ENCODE data around the gene OSBPL10. TPM values are rescaled to one million over a fixed set of nuclear protein-coding genes. Genes with fewer than 3 reads are reported as not detected.

The OSBPL10 gene
- total and polyA plus RNA-seq, 5 donors from 2014 or later, result 0.14 to 1.8 (median 0.21) TPM; not detected in 2

- H3K4me1 ChIP-seq (ENCODE audit: control insufficient read depth, insufficient read depth, low read length, poor library complexity, severe bottlenecking), result no peaks in the 10 kb centered on the region
- no peak overlapping the region for H3K27ac ChIP-seq (ENCODE audit: insufficient read depth, low read length, poor library complexity, severe bottlenecking)
- H3K4me3 Mint-ChIP-seq, result no peak overlapping the region
- H3K27me3 ChIP-seq (ENCODE audit: control insufficient read depth, insufficient read depth, low read length), result peaks cover 4% of the 10 kb centered on the region
- no peak for DNase-seq
- H3K9me3 Mint-ChIP-seq, result peaks cover 0 to 3% (median 0%) of the 10 kb centered on the region in 7 donors
- H3K4me1 Mint-ChIP-seq, result peaks cover 0 to 2% (median 0%) of the 10 kb centered on the region in 4 donors
- peaks cover 18% of the 10 kb centered on the region for H3K27me3 Mint-ChIP-seq
- no peaks in the 10 kb centered on the region for H3K36me3 ChIP-seq (ENCODE audit: control insufficient read depth, insufficient read depth, low read length)
- H3K27ac Mint-ChIP-seq, result no peak overlapping the region
- no peak for ATAC-seq (ENCODE audit: low read depth in 2 of 2)
- H3K36me3 Mint-ChIP-seq, result no peaks in the 10 kb centered on the region
- no peak overlapping the region for H3K4me3 ChIP-seq (ENCODE audit: low read depth, low read length)
- H3K9me3 ChIP-seq (ENCODE audit: control insufficient read depth in 2 of 2, low read length in 2 of 2), result no peaks in the 10 kb centered on the region
Observed at GRCh38 chr3:31895471-31895870, 85.6 kb downstream of the OSBPL10 start.

- Histone ChIP-seq H3K27ac (ENCODE audit: insufficient read depth, low read length, poor library complexity, severe bottlenecking) (no peak overlapping the region), H3K4me1 (ENCODE audit: control insufficient read depth, insufficient read depth, low read length, poor library complexity, severe bottlenecking) (no peaks in the 10 kb centered on the region), H3K4me3 (ENCODE audit: low read depth, low read length) (no peak overlapping the region), H3K9me3 (ENCODE audit: control insufficient read depth in 2 of 2, low read length in 2 of 2) (no peaks in the 10 kb centered on the region), H3K27me3 (ENCODE audit: control insufficient read depth, insufficient read depth, low read length) (peaks cover 4% of the 10 kb centered on the region), H3K36me3 (ENCODE audit: control insufficient read depth, insufficient read depth, low read length) (no peaks in the 10 kb centered on the region)
- Mint-ChIP-seq H3K9me3 (no peaks in the 10 kb centered on the region), H3K36me3 (no peaks in the 10 kb centered on the region), H3K27me3 (peaks cover 18% of the 10 kb centered on the region), H3K4me1 (no peaks in the 10 kb centered on the region), H3K4me3 (no peak overlapping the region), H3K27ac (no peak overlapping the region)
- no peak for ATAC-seq (ENCODE audit: low read depth in 2 of 2)
- no peak for DNase-seq
Observed at GRCh38 chr3:31892916-31893573, 88.0 kb downstream of the OSBPL10 start.

- H3K27ac Mint-ChIP-seq, result no peak overlapping the region
- H3K4me1 Mint-ChIP-seq, result no peaks in the 10 kb centered on the region
- H3K36me3 ChIP-seq (ENCODE audit: control insufficient read depth, insufficient read depth, low read length), result no peaks in the 10 kb centered on the region
- H3K27ac ChIP-seq (ENCODE audit: insufficient read depth, low read length, poor library complexity, severe bottlenecking), result no peak overlapping the region
- H3K4me3 Mint-ChIP-seq, result no peak overlapping the region
- ATAC-seq (ENCODE audit: low read depth in 2 of 2) (no peak), DNase-seq (no peak)
- peaks cover 4% of the 10 kb centered on the region for H3K27me3 ChIP-seq (ENCODE audit: control insufficient read depth, insufficient read depth, low read length)
- H3K4me1 ChIP-seq (ENCODE audit: control insufficient read depth, insufficient read depth, low read length, poor library complexity, severe bottlenecking), result no peaks in the 10 kb centered on the region
- peaks cover 21% of the 10 kb centered on the region for H3K27me3 Mint-ChIP-seq
- H3K9me3 ChIP-seq (ENCODE audit: control insufficient read depth in 2 of 2, low read length in 2 of 2), result no peaks in the 10 kb centered on the region
- no peaks in the 10 kb centered on the region for H3K36me3 Mint-ChIP-seq
- no peak overlapping the region for H3K4me3 ChIP-seq (ENCODE audit: low read depth, low read length)
- H3K9me3 Mint-ChIP-seq, result no peaks in the 10 kb centered on the region
Observed at GRCh38 chr3:31892500-31892899, 88.6 kb downstream of the OSBPL10 start.

- H3K4me3 ChIP-seq (ENCODE audit: low read depth, low read length), result no peak overlapping the region
- Mint-ChIP-seq H3K4me3 (no peak overlapping the region), H3K27ac (no peak overlapping the region), H3K4me1 (no peaks in the 10 kb centered on the region), H3K27me3 (peaks cover 26% of the 10 kb centered on the region), H3K36me3 (no peaks in the 10 kb centered on the region), H3K9me3 (no peaks in the 10 kb centered on the region)
- peaks cover 4% of the 10 kb centered on the region for H3K27me3 ChIP-seq (ENCODE audit: control insufficient read depth, insufficient read depth, low read length)
- no peaks in the 10 kb centered on the region for H3K36me3 ChIP-seq (ENCODE audit: control insufficient read depth, insufficient read depth, low read length)
- DNase-seq (no peak), ATAC-seq (ENCODE audit: low read depth in 2 of 2) (no peak)
- H3K27ac ChIP-seq (ENCODE audit: insufficient read depth, low read length, poor library complexity, severe bottlenecking), result no peak overlapping the region
- no peaks in the 10 kb centered on the region for H3K9me3 ChIP-seq (ENCODE audit: control insufficient read depth in 2 of 2, low read length in 2 of 2)
- H3K4me1 ChIP-seq (ENCODE audit: control insufficient read depth, insufficient read depth, low read length, poor library complexity, severe bottlenecking), result no peaks in the 10 kb centered on the region
Observed at GRCh38 chr3:31891876-31892455, 89.1 kb downstream of the OSBPL10 start.

GRCh38 chr3:31890742-31891469 lies 90.2 kb downstream of the OSBPL10 start:
- H3K27ac ChIP-seq (ENCODE audit: insufficient read depth, low read length, poor library complexity, severe bottlenecking), result no peak overlapping the region
- DNase-seq, result no peak
- peaks cover 1% of the 10 kb centered on the region for H3K27me3 ChIP-seq (ENCODE audit: control insufficient read depth, insufficient read depth, low read length)
- Mint-ChIP-seq H3K27ac (no peak overlapping the region), H3K27me3 (peaks cover 26% of the 10 kb centered on the region), H3K9me3 (no peaks in the 10 kb centered on the region), H3K4me3 (no peak overlapping the region), H3K4me1 (no peaks in the 10 kb centered on the region), H3K36me3 (no peaks in the 10 kb centered on the region)
- H3K4me3 ChIP-seq (ENCODE audit: low read depth, low read length), result no peak overlapping the region
- no peak for ATAC-seq (ENCODE audit: low read depth in 2 of 2)
- no peaks in the 10 kb centered on the region for H3K4me1 ChIP-seq (ENCODE audit: control insufficient read depth, insufficient read depth, low read length, poor library complexity, severe bottlenecking)
- no peaks in the 10 kb centered on the region for H3K36me3 ChIP-seq (ENCODE audit: control insufficient read depth, insufficient read depth, low read length)
- no peaks in the 10 kb centered on the region for H3K9me3 ChIP-seq (ENCODE audit: control insufficient read depth in 2 of 2, low read length in 2 of 2)

- no peaks in the 10 kb centered on the region for H3K36me3 Mint-ChIP-seq
- DNase-seq, result no peak
Observed at GRCh38 chr3:31890007-31890406, 91.1 kb downstream of the OSBPL10 start.

GRCh38 chr3:31885235-31885634 lies 95.8 kb downstream of the OSBPL10 start:
- DNase-seq (no peak), ATAC-seq (ENCODE audit: low read depth in 2 of 2) (no peak)
- Histone ChIP-seq H3K36me3 (ENCODE audit: control insufficient read depth, insufficient read depth, low read length) (no peaks in the 10 kb centered on the region), H3K4me1 (ENCODE audit: control insufficient read depth, insufficient read depth, low read length, poor library complexity, severe bottlenecking) (no peaks in the 10 kb centered on the region), H3K4me3 (ENCODE audit: low read depth, low read length) (no peak overlapping the region), H3K27ac (ENCODE audit: insufficient read depth, low read length, poor library complexity, severe bottlenecking) (no peak overlapping the region), H3K27me3 (ENCODE audit: control insufficient read depth, insufficient read depth, low read length) (no peaks in the 10 kb centered on the region), H3K9me3 (ENCODE audit: control insufficient read depth in 2 of 2, low read length in 2 of 2) (no peaks in the 10 kb centered on the region)
- no peaks in the 10 kb centered on the region for H3K4me1 Mint-ChIP-seq
- H3K27me3 Mint-ChIP-seq, result peaks cover 17% of the 10 kb centered on the region
- no peaks in the 10 kb centered on the region for H3K36me3 Mint-ChIP-seq
- no peak overlapping the region for H3K4me3 Mint-ChIP-seq
- H3K27ac Mint-ChIP-seq, result no peak overlapping the region
- H3K9me3 Mint-ChIP-seq, result peaks cover 0 to 2% (median 0%) of the 10 kb centered on the region in 7 donors

More at GRCh38 chr3:31890007-31890406, 91.1 kb downstream of the OSBPL10 start:
- Mint-ChIP-seq H3K4me1 (no peaks in the 10 kb centered on the region), H3K9me3 (no peaks in the 10 kb centered on the region), H3K27ac (no peak overlapping the region), H3K4me3 (no peak overlapping the region), H3K27me3 (peaks cover 26% of the 10 kb centered on the region)
- Histone ChIP-seq H3K4me3 (ENCODE audit: low read depth, low read length) (no peak overlapping the region), H3K36me3 (ENCODE audit: control insufficient read depth, insufficient read depth, low read length) (no peaks in the 10 kb centered on the region), H3K27me3 (ENCODE audit: control insufficient read depth, insufficient read depth, low read length) (peaks cover 1% of the 10 kb centered on the region), H3K9me3 (ENCODE audit: control insufficient read depth in 2 of 2, low read length in 2 of 2) (no peaks in the 10 kb centered on the region), H3K4me1 (ENCODE audit: control insufficient read depth, insufficient read depth, low read length, poor library complexity, severe bottlenecking) (no peaks in the 10 kb centered on the region), H3K27ac (ENCODE audit: insufficient read depth, low read length, poor library complexity, severe bottlenecking) (no peak overlapping the region)
- ATAC-seq (ENCODE audit: low read depth in 2 of 2), result no peak

Measured in CD4-positive, CD25-positive, alpha-beta regulatory T cell (primary cell).